A549 (cell line): ENCODE data around the gene RIPK4. TPM values are rescaled to one million over a fixed set of nuclear protein-coding genes. Genes with fewer than 3 reads are reported as not detected.

Experiments used
- ATAC-seq, 2 experiments: fragments of 200-7000 bp in 1 of 2; fragments of >200 bp in 1 of 2; cut with Nextera tagmentation in 1 of 2; cut with Tn5 transposase in 1 of 2; 3 replicates each; pipeline versions ENCODE4 v1.8.0 to v1.9.1; 2018 to 2020; ENCODE audit warnings: mild to moderate bottlenecking in 1 of 2, moderate library complexity in 1 of 2
- CTCF ChIA-PET: fragments of 300-600 bp; sonication (Branson Sonifier 250); formaldehyde crosslinking; extraction: SDS; loops from one replicate; lab custom pipeline; 2021; ENCODE audit warnings: antibody characterized with exemption, inconsistent platforms; lab: Yijun Ruan, JAX
- POLR2A ChIA-PET: fragments of 350-600 bp; formaldehyde crosslinking; extraction: SDS; loops from one replicate; lab custom pipeline; 2021; ENCODE audit warnings: antibody characterized with exemption, inconsistent platforms; lab: Yijun Ruan, JAX
- DNase-seq, 2 experiments: peaks; one replicate each; pipeline versions ENCODE4 v3.0.0 to v3.0.0-alpha.2; 2011 to 2016; ENCODE audit warnings: low read depth in 1 of 2, low spot score in 1 of 2
- FAIRE-seq: peaks from 2 replicates; lab custom pipeline; 2011; peaks lifted over from hg19 to GRCh38; lab: Jason Lieb, UNC
- H3K27ac ChIP-seq, 2 experiments: fragments of >200 bp; sonication (Bioruptor Twin); formaldehyde crosslinking; 3 replicates each; pipeline ENCODE4 v1.5.1; 2016 to 2017
- H3K4me1 ChIP-seq: fragments of >200 bp; sonication (Bioruptor Twin); formaldehyde crosslinking; 3 replicates; pipeline ENCODE4 v1.6.1; 2016
- H3K4me2 ChIP-seq: fragments of >200 bp; sonication (Bioruptor Twin); formaldehyde crosslinking; 3 replicates; pipeline ENCODE4 v1.6.1; 2016
- H3K4me3 ChIP-seq: fragments of >200 bp; sonication (Bioruptor Twin); formaldehyde crosslinking; 3 replicates; pipeline ENCODE4 v1.5.1; 2016
- H3K9me3 ChIP-seq: fragments of >200 bp; sonication (Bioruptor Twin); formaldehyde crosslinking; 3 replicates; pipeline ENCODE4 v1.6.1; 2016
- CBX2 ChIP-seq: fragments of 200-600 bp; sonication (generic); IDR thresholded peaks from 2 replicates; pipeline ENCODE4 v1.6.1; 2016; ENCODE audit warnings: low read depth, mild to moderate bottlenecking, borderline replicate concordance
- CEBPB ChIP-seq, 2 experiments: fragments of >200 bp in 1 of 2; sonication (Bioruptor Twin) in 1 of 2; formaldehyde crosslinking in 1 of 2; IDR thresholded peaks; 2 replicates each; pipeline ENCODE4 v1.6.1; 2012 to 2016
- CHD2 ChIP-seq: fragments of 150-350 bp; IDR thresholded peaks from 2 replicates; pipeline ENCODE4 v1.6.1; 2014; ENCODE audit warnings: low read length; ENCODE audit not compliant: partially characterized antibody
- ESRRA ChIP-seq: fragments of 150-350 bp; IDR thresholded peaks from 2 replicates; pipeline ENCODE4 v1.6.1; 2014; ENCODE audit warnings: mild to moderate bottlenecking, low read length, borderline replicate concordance
- GATA3 ChIP-seq: IDR thresholded peaks from 2 replicates; pipeline ENCODE4 v1.6.1; 2012; ENCODE audit warnings: borderline replicate concordance
- HOXB5 ChIP-seq: fragments of 250-450 bp; sonication (Bioruptor Pico); IDR thresholded peaks from 2 replicates; pipeline ENCODE4 v1.5.0; 2020; ENCODE audit warnings: mild to moderate bottlenecking, moderate library complexity
- JUNB ChIP-seq: fragments of >200 bp; sonication (Bioruptor Twin); formaldehyde crosslinking; IDR thresholded peaks from 2 replicates; pipeline ENCODE4 v1.6.1; 2016
- KDM5A ChIP-seq: fragments of 200-600 bp; sonication (generic); IDR thresholded peaks from 2 replicates; pipeline ENCODE4 v1.6.1; 2016; ENCODE audit warnings: antibody characterized with exemption, mild to moderate bottlenecking
- MAFK ChIP-seq: fragments of 450-650 bp; IDR thresholded peaks from 2 replicates; pipeline ENCODE4 v1.6.1; 2014; ENCODE audit not compliant: partially characterized antibody
- NFE2L2 ChIP-seq: fragments of 150-350 bp; conservative IDR thresholded peaks from 2 replicates; pipeline ENCODE4 v1.6.1; 2014; ENCODE audit warnings: low read length
- NR3C1 ChIP-seq: fragments of >200 bp; sonication (Bioruptor Twin); formaldehyde crosslinking; IDR thresholded peaks from 3 replicates; pipeline ENCODE4 v1.6.1; 2017
- PHF8 ChIP-seq: fragments of 200-600 bp; sonication (generic); IDR thresholded peaks from 2 replicates; pipeline ENCODE4 v1.6.1; 2016; ENCODE audit warnings: low read depth, mild to moderate bottlenecking, antibody characterized with exemption, moderate library complexity, borderline replicate concordance
- TP53 ChIP-seq: fragments of 250-450 bp; sonication (Bioruptor Pico); IDR thresholded peaks from 2 replicates; pipeline ENCODE4 v1.5.0; 2021; ENCODE audit warnings: mild to moderate bottlenecking, moderate library complexity
- ZNF302 ChIP-seq: fragments of 250-450 bp; sonication (Bioruptor Pico); IDR thresholded peaks from 2 replicates; pipeline ENCODE4 v1.9.0; 2021; ENCODE audit warnings: inconsistent platforms, mild to moderate bottlenecking, moderate library complexity
- WGBS: methylation state at CpG from one replicate; pipeline ENCODE4 v1.1.6; 2017; ENCODE audit errors: missing lambda C conversion rate; 5-methylcytosine and 5-hydroxymethylcytosine counted together
- polyA plus RNA-seq, 4 experiments: library from polyadenylated mRNA; depleted of rRNA in 3 of 4; stranded (reverse); fragments of >200 nt; fragmentation: RNase III in 1 of 4; extraction: RNeasy Plus Mini Kit Qiagen cat#74134 plus additional on column Dnase treatment in 1 of 4; gene quantifications; 2 replicates in 3 of 4; 3 replicates in 1 of 4; pipeline ENCODE4 v1.2.3, GENCODE V29; 2011 to 2017
- TF ChIP-seq, protein P1 (sequence below): IDR thresholded peaks from 2 replicates; pipeline ENCODE4 v1.6.1; 2012; ENCODE audit warnings: low read depth, borderline replicate concordance
- TF ChIP-seq, protein P2 (sequence below): fragments of >200 bp; sonication (Bioruptor Twin); formaldehyde crosslinking; IDR thresholded peaks from 3 replicates; pipeline ENCODE4 v1.5.1; 2016
- TF ChIP-seq, protein P3 (sequence below): fragments of 450-650 bp; IDR thresholded peaks from 2 replicates; pipeline ENCODE4 v1.6.1; 2014; ENCODE audit warnings: antibody characterized with exemption
- TF ChIP-seq, protein P4 (sequence below): fragments of 250-450 bp; sonication (Bioruptor Pico); IDR thresholded peaks from 2 replicates; pipeline ENCODE4 v1.5.0; 2020; ENCODE audit warnings: low read depth, mild to moderate bottlenecking, moderate library complexity

Gene RIPK4
- polyA plus RNA-seq, 2 of the 4 experiments (the other 2 are of a cell fraction), result 3.0 to 5.7 TPM

GRCh38 chr21:41711416-41712007 is 55.3 kb downstream of the RIPK4 start:
- FAIRE-seq (no peak), DNase-seq (no peak)
- CTCF ChIA-PET, result interaction anchor here (0.6 kb wide), 1 partner anchor 158 kb away, joined by 3 read pairs; no protein-coding TSS in a partner anchor

GRCh38 chr21:41710823-41711160 is 56.1 kb downstream of the RIPK4 start:
- no peak overlapping the region for H3K4me3 ChIP-seq
- TF ChIP-seq ZNF302 (CRISPR knock-in tag), result no peak
- TF ChIP-seq HOXB5 (CRISPR knock-in tag), result no peak
- TF ChIP-seq TP53, result no peak
- TF ChIP-seq PHF8, result no peak
- TF ChIP-seq JUNB, result no peak
- H3K27ac ChIP-seq, result peak overlapping the region in 1 of 2 experiments; percentile 37; a peak in 2 of 6 replicates
- ChIA-PET CTCF (no interaction called here), POLR2A (no interaction called here)
- WGBS, result 91% methylated on average over 7 of the region's 8 CpGs
- FAIRE-seq (no peak), ATAC-seq (no peak), DNase-seq (no peak)
- H3K4me2 ChIP-seq, result no peak overlapping the region
- H3K4me1 ChIP-seq, result peaks cover 48% of the 10 kb centered on the region
- H3K9me3 ChIP-seq, result no peaks in the 10 kb centered on the region

More at GRCh38 chr21:41711416-41712007, 55.3 kb downstream of the RIPK4 start:
- no peaks in the 10 kb centered on the region for H3K9me3 ChIP-seq
- H3K27ac ChIP-seq, result peak overlapping the region in 1 of 2 experiments; percentile 67; a peak in 3 of 6 replicates
- TF ChIP-seq, protein P1, sequence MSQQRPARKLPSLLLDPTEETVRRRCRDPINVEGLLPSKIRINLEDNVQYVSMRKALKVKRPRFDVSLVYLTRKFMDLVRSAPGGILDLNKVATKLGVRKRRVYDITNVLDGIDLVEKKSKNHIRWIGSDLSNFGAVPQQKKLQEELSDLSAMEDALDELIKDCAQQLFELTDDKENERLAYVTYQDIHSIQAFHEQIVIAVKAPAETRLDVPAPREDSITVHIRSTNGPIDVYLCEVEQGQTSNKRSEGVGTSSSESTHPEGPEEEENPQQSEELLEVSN, result no peak
- no peak for TF ChIP-seq NR3C1
- TF ChIP-seq, protein P2, sequence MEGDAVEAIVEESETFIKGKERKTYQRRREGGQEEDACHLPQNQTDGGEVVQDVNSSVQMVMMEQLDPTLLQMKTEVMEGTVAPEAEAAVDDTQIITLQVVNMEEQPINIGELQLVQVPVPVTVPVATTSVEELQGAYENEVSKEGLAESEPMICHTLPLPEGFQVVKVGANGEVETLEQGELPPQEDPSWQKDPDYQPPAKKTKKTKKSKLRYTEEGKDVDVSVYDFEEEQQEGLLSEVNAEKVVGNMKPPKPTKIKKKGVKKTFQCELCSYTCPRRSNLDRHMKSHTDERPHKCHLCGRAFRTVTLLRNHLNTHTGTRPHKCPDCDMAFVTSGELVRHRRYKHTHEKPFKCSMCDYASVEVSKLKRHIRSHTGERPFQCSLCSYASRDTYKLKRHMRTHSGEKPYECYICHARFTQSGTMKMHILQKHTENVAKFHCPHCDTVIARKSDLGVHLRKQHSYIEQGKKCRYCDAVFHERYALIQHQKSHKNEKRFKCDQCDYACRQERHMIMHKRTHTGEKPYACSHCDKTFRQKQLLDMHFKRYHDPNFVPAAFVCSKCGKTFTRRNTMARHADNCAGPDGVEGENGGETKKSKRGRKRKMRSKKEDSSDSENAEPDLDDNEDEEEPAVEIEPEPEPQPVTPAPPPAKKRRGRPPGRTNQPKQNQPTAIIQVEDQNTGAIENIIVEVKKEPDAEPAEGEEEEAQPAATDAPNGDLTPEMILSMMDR, result no peak
- TF ChIP-seq, protein P3, sequence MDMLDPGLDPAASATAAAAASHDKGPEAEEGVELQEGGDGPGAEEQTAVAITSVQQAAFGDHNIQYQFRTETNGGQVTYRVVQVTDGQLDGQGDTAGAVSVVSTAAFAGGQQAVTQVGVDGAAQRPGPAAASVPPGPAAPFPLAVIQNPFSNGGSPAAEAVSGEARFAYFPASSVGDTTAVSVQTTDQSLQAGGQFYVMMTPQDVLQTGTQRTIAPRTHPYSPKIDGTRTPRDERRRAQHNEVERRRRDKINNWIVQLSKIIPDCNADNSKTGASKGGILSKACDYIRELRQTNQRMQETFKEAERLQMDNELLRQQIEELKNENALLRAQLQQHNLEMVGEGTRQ, result no peak
- TF ChIP-seq GATA3, result no peak
- no peak for TF ChIP-seq CHD2
- TF ChIP-seq NFE2L2, result no peak
- TF ChIP-seq KDM5A, result no peak
- no peak for TF ChIP-seq ESRRA
- TF ChIP-seq MAFK, result no peak
- TF ChIP-seq CEBPB (IDR thresholded peaks at IDR 0.05), result no peak
- TF ChIP-seq, protein P4, sequence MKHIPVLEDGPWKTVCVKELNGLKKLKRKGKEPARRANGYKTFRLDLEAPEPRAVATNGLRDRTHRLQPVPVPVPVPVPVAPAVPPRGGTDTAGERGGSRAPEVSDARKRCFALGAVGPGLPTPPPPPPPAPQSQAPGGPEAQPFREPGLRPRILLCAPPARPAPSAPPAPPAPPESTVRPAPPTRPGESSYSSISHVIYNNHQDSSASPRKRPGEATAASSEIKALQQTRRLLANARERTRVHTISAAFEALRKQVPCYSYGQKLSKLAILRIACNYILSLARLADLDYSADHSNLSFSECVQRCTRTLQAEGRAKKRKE (CRISPR knock-in tag), result no peak
- TF ChIP-seq CBX2, result no peak
- TF ChIP-seq, all 56 proteins: peak for 0
- no peak overlapping the region for H3K4me3 ChIP-seq
- POLR2A ChIA-PET, result no interaction called here
- H3K4me2 ChIP-seq, result no peak overlapping the region
- ATAC-seq, result no peak
- H3K4me1 ChIP-seq, result peaks cover 53% of the 10 kb centered on the region
- WGBS, result 85% methylated on average over 13 of the region's 13 CpGs
